HCT116 (cell line): ENCODE data around the gene SAMD1.

Source experiments
- ATF3 ChIP-seq: IDR thresholded peaks from 2 replicates; pipeline ENCODE4 v1.6.1; 2012
- CTCF ChIP-seq, 3 experiments: fragments of 200-600 bp in 1 of 3; sonication (generic) in 1 of 3; IDR thresholded peaks in 2 of 3; conservative IDR thresholded peaks in 1 of 3; 2 replicates each; pipeline ENCODE4 v1.5.1; 2012 to 2017; ENCODE audit warnings: low read depth in 2 of 3, low read length in 2 of 3, antibody characterized with exemption in 1 of 3, borderline replicate concordance in 1 of 3, control low read depth in 1 of 3, mild to moderate bottlenecking in 1 of 3, mixed read lengths in 1 of 3, mixed run types in 1 of 3, moderate library complexity in 1 of 3; ENCODE audit not compliant: insufficient read depth in 1 of 3
- EGR1 ChIP-seq: IDR thresholded peaks from 2 replicates; pipeline ENCODE4 v1.6.1; 2012; ENCODE audit warnings: low read depth
- EZH2 ChIP-seq: fragments of 200-600 bp; sonication (generic); IDR thresholded peaks from 2 replicates; pipeline ENCODE4 v1.6.1; 2017; ENCODE audit warnings: antibody characterized with exemption, mixed run types
- FOSL1 ChIP-seq: IDR thresholded peaks from 2 replicates; pipeline ENCODE4 v1.6.1; 2012; ENCODE audit warnings: low read depth
- JUND ChIP-seq: IDR thresholded peaks from 2 replicates; pipeline ENCODE4 v1.6.1; 2012
- POLR2A ChIP-seq: IDR thresholded peaks from 2 replicates; pipeline ENCODE4 v1.7.0; 2011; ENCODE audit warnings: borderline replicate concordance; ENCODE audit not compliant: insufficient read depth, insufficient read length; ENCODE audit errors: extremely low read depth
- ZNF274 ChIP-seq: fragments of 200-500 bp; sonication (Bioruptor generic); IDR thresholded peaks from 2 replicates; pipeline ENCODE4 v1.6.1; 2014; ENCODE audit warnings: mild to moderate bottlenecking, low read depth, low read length, inconsistent platforms

- TF ChIP-seq POLR2A (no peak), CTCF (IDR thresholded peaks at IDR 0.05 in 2 of 3, conservative IDR thresholded peaks at IDR 0.05 in 1 of 3; ENCODE audit: borderline replicate concordance in 1 of 3, insufficient read depth in 1 of 3, low read depth in 2 of 3, low read length in 2 of 3) (no peak), ZNF274 (no peak), FOSL1 (no peak), JUND (no peak), ATF3 (no peak), EZH2 (no peak), EGR1 (no peak)
These were observed 26.5 kb upstream of the SAMD1 start for GRCh38 chr19:14116918-14117578.
